GM12878 (cell line): Measurements from ENCODE around the gene RANGRF.

Source experiments
- CBFB ChIP-seq: IDR thresholded peaks from 2 replicates; pipeline ENCODE4 v1.6.1; 2016; ENCODE audit warnings: antibody characterized with exemption, low read depth
- EGR1 ChIP-seq, 2 experiments: IDR thresholded peaks; 1 replicate in 1 of 2; 2 replicates in 1 of 2; pipeline ENCODE4 v1.6.1; 2011 to 2012; ENCODE audit warnings: low read depth in 2 of 2, low read length in 2 of 2, borderline replicate concordance in 1 of 2, mild to moderate bottlenecking in 1 of 2, moderate library complexity in 1 of 2
- EZH2 ChIP-seq: IDR thresholded peaks from 2 replicates; pipeline ENCODE4 v1.6.1; 2012; ENCODE audit warnings: low read depth, mild to moderate bottlenecking, control low read depth, inconsistent platforms, low read length, borderline replicate concordance; ENCODE audit not compliant: control insufficient read depth
- HCFC1 ChIP-seq: fragments of 150-350 bp; IDR thresholded peaks from 2 replicates; pipeline ENCODE4 v1.6.1; 2014; ENCODE audit warnings: low read length
- POLR2A ChIP-seq: IDR thresholded peaks from 2 replicates; pipeline ENCODE4 v1.6.1; 2011; ENCODE audit warnings: low read depth, mild to moderate bottlenecking, low read length
- POLR2AphosphoS5 ChIP-seq: IDR thresholded peaks from 2 replicates; pipeline ENCODE4 v1.6.1; 2011; ENCODE audit warnings: mild to moderate bottlenecking, low read length, inconsistent platforms
- STAT3 ChIP-seq: IDR thresholded peaks from 2 replicates; pipeline ENCODE4 v1.6.1; 2011; ENCODE audit warnings: low read depth, low read length, improper control_type of control experiment
- TCF7 ChIP-seq: IDR thresholded peaks from 2 replicates; pipeline ENCODE4 v1.6.1; 2014; ENCODE audit warnings: antibody characterized with exemption, borderline replicate concordance
- TF ChIP-seq, protein P1 (sequence below): IDR thresholded peaks from 2 replicates; pipeline ENCODE4 v1.6.1; 2012; ENCODE audit warnings: mild to moderate bottlenecking, low read depth, low read length
- TF ChIP-seq, protein P2 (sequence below): fragments of 450-650 bp; IDR thresholded peaks from 2 replicates; pipeline ENCODE4 v1.6.1; 2017; ENCODE audit warnings: mild to moderate bottlenecking, moderate library complexity

DNA sequence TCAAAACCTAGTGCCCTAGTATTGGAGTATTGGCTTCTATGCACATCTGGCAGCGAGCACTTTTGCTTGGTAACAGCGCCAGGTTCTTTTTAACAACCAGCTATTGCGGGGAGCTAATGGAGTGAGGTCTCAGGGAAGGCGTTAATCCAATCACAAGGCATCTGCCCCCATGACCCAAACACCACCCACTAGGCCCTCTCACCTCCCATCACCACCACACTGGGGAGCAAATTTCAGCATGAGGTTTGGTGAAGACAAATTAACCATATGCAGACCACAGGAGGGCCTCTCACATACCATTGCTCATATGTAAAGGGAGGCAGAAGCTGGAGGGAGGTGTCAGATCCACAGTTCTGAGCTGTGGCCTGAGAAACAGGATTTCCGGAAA, 50.3 kb downstream of the RANGRF start:
- TF ChIP-seq EGR1 (IDR thresholded peaks at IDR 0.05; ENCODE audit: borderline replicate concordance in 1 of 2, low read depth in 2 of 2, low read length in 2 of 2): no peak
- no peak for TF ChIP-seq POLR2AphosphoS5
- TF ChIP-seq CBFB: no peak
- TF ChIP-seq HCFC1: no peak
- TF ChIP-seq EZH2: no peak
- TF ChIP-seq STAT3: no peak
- TF ChIP-seq, protein P1, sequence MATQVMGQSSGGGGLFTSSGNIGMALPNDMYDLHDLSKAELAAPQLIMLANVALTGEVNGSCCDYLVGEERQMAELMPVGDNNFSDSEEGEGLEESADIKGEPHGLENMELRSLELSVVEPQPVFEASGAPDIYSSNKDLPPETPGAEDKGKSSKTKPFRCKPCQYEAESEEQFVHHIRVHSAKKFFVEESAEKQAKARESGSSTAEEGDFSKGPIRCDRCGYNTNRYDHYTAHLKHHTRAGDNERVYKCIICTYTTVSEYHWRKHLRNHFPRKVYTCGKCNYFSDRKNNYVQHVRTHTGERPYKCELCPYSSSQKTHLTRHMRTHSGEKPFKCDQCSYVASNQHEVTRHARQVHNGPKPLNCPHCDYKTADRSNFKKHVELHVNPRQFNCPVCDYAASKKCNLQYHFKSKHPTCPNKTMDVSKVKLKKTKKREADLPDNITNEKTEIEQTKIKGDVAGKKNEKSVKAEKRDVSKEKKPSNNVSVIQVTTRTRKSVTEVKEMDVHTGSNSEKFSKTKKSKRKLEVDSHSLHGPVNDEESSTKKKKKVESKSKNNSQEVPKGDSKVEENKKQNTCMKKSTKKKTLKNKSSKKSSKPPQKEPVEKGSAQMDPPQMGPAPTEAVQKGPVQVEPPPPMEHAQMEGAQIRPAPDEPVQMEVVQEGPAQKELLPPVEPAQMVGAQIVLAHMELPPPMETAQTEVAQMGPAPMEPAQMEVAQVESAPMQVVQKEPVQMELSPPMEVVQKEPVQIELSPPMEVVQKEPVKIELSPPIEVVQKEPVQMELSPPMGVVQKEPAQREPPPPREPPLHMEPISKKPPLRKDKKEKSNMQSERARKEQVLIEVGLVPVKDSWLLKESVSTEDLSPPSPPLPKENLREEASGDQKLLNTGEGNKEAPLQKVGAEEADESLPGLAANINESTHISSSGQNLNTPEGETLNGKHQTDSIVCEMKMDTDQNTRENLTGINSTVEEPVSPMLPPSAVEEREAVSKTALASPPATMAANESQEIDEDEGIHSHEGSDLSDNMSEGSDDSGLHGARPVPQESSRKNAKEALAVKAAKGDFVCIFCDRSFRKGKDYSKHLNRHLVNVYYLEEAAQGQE: no peak
- TF ChIP-seq POLR2A: no peak
- no peak for TF ChIP-seq TCF7
- TF ChIP-seq, protein P2, sequence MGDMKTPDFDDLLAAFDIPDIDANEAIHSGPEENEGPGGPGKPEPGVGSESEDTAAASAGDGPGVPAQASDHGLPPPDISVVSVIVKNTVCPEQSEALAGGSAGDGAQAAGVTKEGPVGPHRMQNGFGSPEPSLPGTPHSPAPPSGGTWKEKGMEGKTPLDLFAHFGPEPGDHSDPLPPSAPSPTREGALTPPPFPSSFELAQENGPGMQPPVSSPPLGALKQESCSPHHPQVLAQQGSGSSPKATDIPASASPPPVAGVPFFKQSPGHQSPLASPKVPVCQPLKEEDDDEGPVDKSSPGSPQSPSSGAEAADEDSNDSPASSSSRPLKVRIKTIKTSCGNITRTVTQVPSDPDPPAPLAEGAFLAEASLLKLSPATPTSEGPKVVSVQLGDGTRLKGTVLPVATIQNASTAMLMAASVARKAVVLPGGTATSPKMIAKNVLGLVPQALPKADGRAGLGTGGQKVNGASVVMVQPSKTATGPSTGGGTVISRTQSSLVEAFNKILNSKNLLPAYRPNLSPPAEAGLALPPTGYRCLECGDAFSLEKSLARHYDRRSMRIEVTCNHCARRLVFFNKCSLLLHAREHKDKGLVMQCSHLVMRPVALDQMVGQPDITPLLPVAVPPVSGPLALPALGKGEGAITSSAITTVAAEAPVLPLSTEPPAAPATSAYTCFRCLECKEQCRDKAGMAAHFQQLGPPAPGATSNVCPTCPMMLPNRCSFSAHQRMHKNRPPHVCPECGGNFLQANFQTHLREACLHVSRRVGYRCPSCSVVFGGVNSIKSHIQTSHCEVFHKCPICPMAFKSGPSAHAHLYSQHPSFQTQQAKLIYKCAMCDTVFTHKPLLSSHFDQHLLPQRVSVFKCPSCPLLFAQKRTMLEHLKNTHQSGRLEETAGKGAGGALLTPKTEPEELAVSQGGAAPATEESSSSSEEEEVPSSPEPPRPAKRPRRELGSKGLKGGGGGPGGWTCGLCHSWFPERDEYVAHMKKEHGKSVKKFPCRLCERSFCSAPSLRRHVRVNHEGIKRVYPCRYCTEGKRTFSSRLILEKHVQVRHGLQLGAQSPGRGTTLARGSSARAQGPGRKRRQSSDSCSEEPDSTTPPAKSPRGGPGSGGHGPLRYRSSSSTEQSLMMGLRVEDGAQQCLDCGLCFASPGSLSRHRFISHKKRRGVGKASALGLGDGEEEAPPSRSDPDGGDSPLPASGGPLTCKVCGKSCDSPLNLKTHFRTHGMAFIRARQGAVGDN: no peak
